MM.1S (cell line): ENCODE data around the gene TOP3A.
A peak's percentile ranks its signal among the peaks of the same experiment; 100 is the strongest.

Source experiments
- DNase-seq: peaks from one replicate; pipeline ENCODE4 v3.0.0-alpha.2; 2015
- H2AFZ ChIP-seq: fragments of 300-600 bp; sonication (generic); 2 replicates; pipeline ENCODE4 v1.6.0; 2016; ENCODE audit warnings: antibody characterized with exemption, low read length
- H3F3A ChIP-seq: fragments of 300-600 bp; sonication (generic); 2 replicates; pipeline ENCODE4 v1.6.1; 2016; ENCODE audit warnings: mild to moderate bottlenecking, antibody characterized with exemption, low read length, moderate library complexity, mixed read lengths; ENCODE audit not compliant: insufficient read depth
- H3K27ac ChIP-seq: fragments of 300-600 bp; sonication (generic); 2 replicates; pipeline ENCODE4 v1.5.1; 2016; ENCODE audit warnings: mild to moderate bottlenecking, low read length
- H3K27me3 ChIP-seq: fragments of 300-600 bp; sonication (generic); replicated peaks from 2 replicates; pipeline ENCODE4 v1.6.0; 2016; ENCODE audit warnings: low read length; ENCODE audit not compliant: insufficient read depth
- H3K36me3 ChIP-seq: fragments of 300-600 bp; sonication (generic); replicated peaks from 2 replicates; pipeline ENCODE4 v1.6.1; 2016; ENCODE audit warnings: mild to moderate bottlenecking, low read length, mixed read lengths; ENCODE audit not compliant: insufficient read depth
- H3K4me1 ChIP-seq: fragments of 300-600 bp; sonication (generic); 2 replicates; pipeline ENCODE4 v1.6.1; 2016; ENCODE audit warnings: low read length, mixed read lengths
- H3K4me2 ChIP-seq: fragments of 300-600 bp; sonication (generic); 2 replicates; pipeline ENCODE4 v1.6.0; 2016; ENCODE audit warnings: low read depth, low read length
- H3K4me3 ChIP-seq: fragments of 300-600 bp; sonication (generic); 2 replicates; pipeline ENCODE4 v1.5.1; 2016; ENCODE audit warnings: low read length, mixed read lengths
- H3K79me2 ChIP-seq: fragments of 300-600 bp; sonication (generic); 2 replicates; pipeline ENCODE4 v1.6.1; 2016; ENCODE audit warnings: mixed run types, low read length, mixed read lengths
- H3K9ac ChIP-seq: fragments of 300-600 bp; sonication (generic); 2 replicates; pipeline ENCODE4 v1.6.1; 2016; ENCODE audit warnings: low read length, mixed read lengths
- H3K9me2 ChIP-seq: fragments of 300-600 bp; sonication (generic); replicated peaks from 2 replicates; pipeline ENCODE4 v1.6.1; 2016; ENCODE audit warnings: mild to moderate bottlenecking, low read length, mixed read lengths; ENCODE audit not compliant: insufficient read depth
- H3K9me3 ChIP-seq: fragments of 300-600 bp; sonication (generic); replicated peaks from 2 replicates; pipeline ENCODE4 v1.6.1; 2016; ENCODE audit warnings: mild to moderate bottlenecking, low read length, mixed read lengths; ENCODE audit not compliant: insufficient read depth
- H4K20me1 ChIP-seq: fragments of 300-600 bp; sonication (generic); 2 replicates; pipeline ENCODE4 v1.6.1; 2016; ENCODE audit warnings: mild to moderate bottlenecking, low read length, moderate library complexity, mixed read lengths; ENCODE audit not compliant: insufficient read depth
- CTCF ChIP-seq: fragments of 300-600 bp; sonication (generic); IDR thresholded peaks from 2 replicates; pipeline ENCODE4 v1.5.1; 2016; ENCODE audit warnings: antibody characterized with exemption, low read length, mixed read lengths
- EZH2 ChIP-seq: fragments of 300-600 bp; sonication (generic); optimal IDR thresholded peaks from 2 replicates; pipeline ENCODE3; 2017; ENCODE audit warnings: low read depth, mild to moderate bottlenecking, antibody characterized with exemption, low read length, mixed read lengths
- EZH2phosphoT487 ChIP-seq: fragments of 300-600 bp; sonication (generic); IDR thresholded peaks from 2 replicates; pipeline ENCODE4 v1.6.1; 2018; ENCODE audit warnings: antibody characterized with exemption, low read length

The TOP3A gene

DNA sequence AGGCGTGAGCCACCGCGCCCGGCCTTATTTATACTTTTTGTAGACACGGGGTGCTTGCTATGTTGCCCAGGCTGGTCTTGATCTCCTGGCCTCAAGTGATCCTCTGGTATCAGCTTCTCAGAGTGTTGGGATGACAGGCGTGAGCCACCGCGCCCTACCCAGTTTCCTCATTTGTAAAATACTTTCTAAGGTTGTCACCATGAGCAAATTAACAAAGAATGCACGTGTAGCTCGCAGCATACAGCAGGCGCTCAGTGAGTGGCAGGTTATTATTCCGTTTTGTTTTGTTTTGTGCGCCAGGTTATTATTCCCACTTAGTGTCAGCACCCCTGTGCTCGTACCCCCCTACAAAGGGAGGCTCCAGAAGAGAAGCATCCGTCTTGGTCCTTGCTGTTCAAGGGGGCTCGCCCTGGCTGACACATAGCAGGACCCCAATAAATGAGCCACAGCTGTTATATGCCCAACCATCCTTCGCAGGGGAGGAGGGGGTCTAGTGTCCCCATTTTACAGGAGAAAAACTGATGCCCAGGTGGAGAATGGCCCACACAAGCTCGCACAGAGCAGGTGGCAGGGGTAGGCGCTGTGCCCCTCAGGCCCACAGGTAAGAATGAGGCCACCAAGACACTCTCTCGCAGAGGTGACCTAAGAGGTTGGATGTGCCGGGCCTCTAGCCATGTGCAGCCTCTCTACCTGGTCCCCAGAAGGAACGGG, 55.0 kb downstream of the TOP3A start:
- peak overlapping the region; percentile 75 for H3K9ac ChIP-seq
- no peak for DNase-seq
- peak overlapping the region; percentile 91 for H3K4me3 ChIP-seq

DNA sequence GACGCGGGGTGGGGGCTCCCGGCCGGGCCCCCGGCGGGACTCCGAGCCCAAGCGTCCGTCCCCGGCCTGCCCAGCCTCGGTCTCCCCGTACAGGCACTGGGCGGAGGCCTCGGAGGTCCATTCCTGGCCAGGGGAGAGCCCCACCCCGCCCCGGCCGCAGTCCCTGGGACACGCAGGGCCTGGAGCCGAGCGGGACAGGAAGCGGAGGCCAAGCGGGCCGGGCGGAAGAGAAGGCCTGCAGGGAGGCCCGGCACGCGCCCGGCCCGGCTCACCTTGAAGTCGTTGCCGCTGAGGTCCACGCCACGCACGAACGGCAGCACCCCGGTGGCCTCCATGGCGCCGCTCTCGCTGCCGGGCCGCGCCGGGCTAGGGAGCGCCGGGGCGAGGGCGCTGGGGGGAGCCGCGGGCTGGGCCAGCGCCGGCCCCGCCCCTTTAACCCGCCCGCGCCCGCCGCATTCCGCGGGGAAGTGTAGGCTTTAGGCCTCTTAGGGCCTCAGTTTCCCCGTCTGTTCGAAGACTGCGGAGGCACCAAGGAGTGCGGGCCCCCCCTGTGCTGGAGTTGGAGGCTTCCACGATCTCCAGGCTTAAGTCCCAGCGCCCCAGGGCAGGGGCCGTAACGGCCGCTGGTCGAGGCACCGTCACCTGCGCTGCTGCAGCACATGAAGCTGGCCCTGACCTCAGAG, 56.3 kb downstream of the TOP3A start, which contains the start of gene FLII:
FLII (minus strand) TSS at position 383 of the 683 bp plus-strand sequence; CDS start at position 335, 48 bp downstream.
- Histone ChIP-seq H3K9ac (peak within 1 kb of the TSS; percentile 88), H3K36me3 (no peaks in the 10 kb centered on the region), H3K27me3 (no peaks in the 10 kb centered on the region), H2AFZ (peak within 1 kb of the TSS; percentile 96), H3K4me1 (peaks cover 23% of the 10 kb centered on the region), H3K27ac (peak within 1 kb of the TSS; percentile 75), H3K9me2 (no peaks in the 10 kb centered on the region), H3F3A (peaks cover 29% of the 10 kb centered on the region), H3K9me3 (no peaks in the 10 kb centered on the region), H3K4me3 (peak within 1 kb of the TSS; percentile 83), H4K20me1 (peaks cover 16% of the 10 kb centered on the region), H3K4me2 (peak within 1 kb of the TSS; percentile 99), H3K79me2 (peaks cover 47% of the 10 kb centered on the region)
- DNase-seq, result peak; percentile 57
- TF ChIP-seq CTCF (no peak), EZH2phosphoT487 (no peak), EZH2 (no peak)

More for the DNA sequence above, 55.0 kb downstream of the TOP3A start:
- H3K4me2 ChIP-seq, result peak overlapping the region; percentile 77
- H3K27me3 ChIP-seq, result no peaks in the 10 kb centered on the region
- TF ChIP-seq CTCF (no peak), EZH2 (no peak), EZH2phosphoT487 (no peak)
- no peaks in the 10 kb centered on the region for H3K36me3 ChIP-seq
- H3K4me1 ChIP-seq, result peaks cover 23% of the 10 kb centered on the region
- peak overlapping the region; percentile 92 for H2AFZ ChIP-seq
- H3K9me3 ChIP-seq, result no peaks in the 10 kb centered on the region
- peaks cover 29% of the 10 kb centered on the region for H3F3A ChIP-seq
- H4K20me1 ChIP-seq, result peaks cover 16% of the 10 kb centered on the region
- no peaks in the 10 kb centered on the region for H3K9me2 ChIP-seq
- peak overlapping the region; percentile 72; the same call in 1 of the 2 replicates for H3K27ac ChIP-seq
- peaks cover 47% of the 10 kb centered on the region for H3K79me2 ChIP-seq

DNA sequence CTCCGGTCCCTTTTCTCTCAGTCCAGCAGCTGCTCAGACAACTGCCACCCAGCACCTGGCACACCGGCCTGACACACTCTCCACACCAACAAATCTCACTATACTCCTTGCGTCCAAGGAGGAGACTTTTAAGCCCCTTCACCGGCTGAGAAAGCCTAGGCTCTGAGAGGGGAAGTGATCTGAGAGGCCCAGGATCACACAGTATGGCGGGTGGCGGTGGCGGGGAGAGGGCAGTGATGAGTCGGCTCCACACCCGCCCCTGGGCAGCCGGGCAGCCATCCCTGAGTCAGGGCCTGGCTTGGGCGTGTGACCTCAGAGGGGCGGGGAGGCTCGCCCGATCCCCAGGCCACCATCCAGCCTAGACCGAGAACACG, 56.8 kb downstream of the TOP3A start:
- Histone ChIP-seq H4K20me1 (peaks cover 16% of the 10 kb centered on the region), H3K4me2 (peak overlapping the region; percentile 99), H3K27me3 (no peaks in the 10 kb centered on the region), H3F3A (peaks cover 29% of the 10 kb centered on the region), H2AFZ (peak overlapping the region; percentile 86), H3K4me1 (peaks cover 23% of the 10 kb centered on the region), H3K9me2 (no peaks in the 10 kb centered on the region), H3K36me3 (no peaks in the 10 kb centered on the region), H3K4me3 (peak overlapping the region; percentile 83), H3K79me2 (peaks cover 47% of the 10 kb centered on the region), H3K9me3 (no peaks in the 10 kb centered on the region), H3K9ac (peak overlapping the region; percentile 88), H3K27ac (peak overlapping the region; percentile 75)
- peak; percentile 56 for DNase-seq
- TF ChIP-seq EZH2phosphoT487 (no peak), CTCF (no peak; the same call in 1 of the 2 replicates), EZH2 (no peak)
